HL-60 (cell line): ENCODE results near the gene NFIA.

ENCODE experiments used
- DNase-seq, 2 experiments: peaks; one replicate each; pipeline ENCODE4 v3.0.0-alpha.2; 2010 to 2020; ENCODE audit warnings: low read depth in 1 of 2, low spot score in 1 of 2
- H3K27ac ChIP-seq: fragments of 250-450 bp; sonication (Bioruptor Pico); replicated peaks from 2 replicates; pipeline ENCODE4 v1.5.1; 2020; ENCODE audit warnings: mild to moderate bottlenecking, moderate library complexity
- H3K27me3 ChIP-seq: fragments of 250-450 bp; sonication (Bioruptor Pico); 2 replicates; pipeline ENCODE4 v1.5.1; 2021; ENCODE audit warnings: mild to moderate bottlenecking, moderate library complexity; ENCODE audit not compliant: insufficient read depth, poor library complexity, severe bottlenecking
- H3K4me3 ChIP-seq: replicated peaks from 2 replicates; pipeline ENCODE4 v1.5.1; 2011; ENCODE audit warnings: mild to moderate bottlenecking, control low read depth, low read length; ENCODE audit not compliant: insufficient read depth
- CTCF ChIP-seq: IDR thresholded peaks from one replicate; pipeline ENCODE4 v1.5.1; 2011; ENCODE audit warnings: low read length, control low read depth, inconsistent platforms; ENCODE audit not compliant: insufficient read depth
- GABPA ChIP-seq: IDR thresholded peaks from 2 replicates; pipeline ENCODE4 v1.6.1; 2012; ENCODE audit warnings: low read depth
- POLR2AphosphoS5 ChIP-seq: IDR thresholded peaks from 2 replicates; pipeline ENCODE4 v1.6.1; 2012; ENCODE audit warnings: low read depth
- SPI1 ChIP-seq: IDR thresholded peaks from 2 replicates; pipeline ENCODE4 v1.6.1; 2012; ENCODE audit warnings: low read depth, mild to moderate bottlenecking, borderline replicate concordance
- TF ChIP-seq, protein P1 (sequence below): IDR thresholded peaks from 2 replicates; pipeline ENCODE4 v1.6.1; 2012; ENCODE audit warnings: low read depth; ENCODE audit not compliant: insufficient replicate concordance

The NFIA gene

GRCh38 chr1:61330018-61330417 lies 247.7 kb downstream of the NFIA start:
- H3K4me3 ChIP-seq: no peak overlapping the region

GRCh38 chr1:61330571-61330970 lies 248.2 kb downstream of the NFIA start:
- TF ChIP-seq, protein P1, sequence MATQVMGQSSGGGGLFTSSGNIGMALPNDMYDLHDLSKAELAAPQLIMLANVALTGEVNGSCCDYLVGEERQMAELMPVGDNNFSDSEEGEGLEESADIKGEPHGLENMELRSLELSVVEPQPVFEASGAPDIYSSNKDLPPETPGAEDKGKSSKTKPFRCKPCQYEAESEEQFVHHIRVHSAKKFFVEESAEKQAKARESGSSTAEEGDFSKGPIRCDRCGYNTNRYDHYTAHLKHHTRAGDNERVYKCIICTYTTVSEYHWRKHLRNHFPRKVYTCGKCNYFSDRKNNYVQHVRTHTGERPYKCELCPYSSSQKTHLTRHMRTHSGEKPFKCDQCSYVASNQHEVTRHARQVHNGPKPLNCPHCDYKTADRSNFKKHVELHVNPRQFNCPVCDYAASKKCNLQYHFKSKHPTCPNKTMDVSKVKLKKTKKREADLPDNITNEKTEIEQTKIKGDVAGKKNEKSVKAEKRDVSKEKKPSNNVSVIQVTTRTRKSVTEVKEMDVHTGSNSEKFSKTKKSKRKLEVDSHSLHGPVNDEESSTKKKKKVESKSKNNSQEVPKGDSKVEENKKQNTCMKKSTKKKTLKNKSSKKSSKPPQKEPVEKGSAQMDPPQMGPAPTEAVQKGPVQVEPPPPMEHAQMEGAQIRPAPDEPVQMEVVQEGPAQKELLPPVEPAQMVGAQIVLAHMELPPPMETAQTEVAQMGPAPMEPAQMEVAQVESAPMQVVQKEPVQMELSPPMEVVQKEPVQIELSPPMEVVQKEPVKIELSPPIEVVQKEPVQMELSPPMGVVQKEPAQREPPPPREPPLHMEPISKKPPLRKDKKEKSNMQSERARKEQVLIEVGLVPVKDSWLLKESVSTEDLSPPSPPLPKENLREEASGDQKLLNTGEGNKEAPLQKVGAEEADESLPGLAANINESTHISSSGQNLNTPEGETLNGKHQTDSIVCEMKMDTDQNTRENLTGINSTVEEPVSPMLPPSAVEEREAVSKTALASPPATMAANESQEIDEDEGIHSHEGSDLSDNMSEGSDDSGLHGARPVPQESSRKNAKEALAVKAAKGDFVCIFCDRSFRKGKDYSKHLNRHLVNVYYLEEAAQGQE: no peak
- TF ChIP-seq CTCF: no peak
- no peak for TF ChIP-seq POLR2AphosphoS5
- TF ChIP-seq SPI1: no peak
- TF ChIP-seq GABPA: no peak
- DNase-seq: no peak
- Histone ChIP-seq H3K4me3 (no peak overlapping the region), H3K27ac (no peak overlapping the region), H3K27me3 (no peaks in the 10 kb centered on the region)

More at GRCh38 chr1:61330018-61330417, 247.7 kb downstream of the NFIA start:
- Histone ChIP-seq H3K27me3 (no peaks in the 10 kb centered on the region), H3K27ac (no peak overlapping the region)
- DNase-seq: no peak
- no peak for TF ChIP-seq SPI1
- no peak for TF ChIP-seq POLR2AphosphoS5
- TF ChIP-seq CTCF: no peak
- TF ChIP-seq GABPA: no peak
- TF ChIP-seq, protein P1: no peak

GRCh38 chr1:61332196-61332753 lies 249.9 kb downstream of the NFIA start:
- H3K27me3 ChIP-seq: no peaks in the 10 kb centered on the region
- TF ChIP-seq, protein P1: no peak
- TF ChIP-seq CTCF (no peak), POLR2AphosphoS5 (no peak), SPI1 (no peak), GABPA (no peak)
- no peak for DNase-seq
- no peak overlapping the region for H3K4me3 ChIP-seq
- H3K27ac ChIP-seq: no peak overlapping the region
